GM18951 (cell line): ENCODE data around the gene SCIMP.

Source experiments
- POLR2A ChIP-seq: IDR thresholded peaks from 4 replicates; pipeline ENCODE4 v1.6.1; 2011; ENCODE audit warnings: mild to moderate bottlenecking; ENCODE audit not compliant: insufficient read length, insufficient read depth; ENCODE audit errors: extremely low read depth
- in situ Hi-C: fragments of 300-500 bp; cut with MboI; formaldehyde crosslinking; loops from one replicate; pipeline ENCODE4 v1.12.0; 2022; ENCODE audit warnings: low sequenced_read_pairs, mixed read lengths, inconsistent platforms; ENCODE audit not compliant: unreplicated experiment

The SCIMP gene

DNA sequence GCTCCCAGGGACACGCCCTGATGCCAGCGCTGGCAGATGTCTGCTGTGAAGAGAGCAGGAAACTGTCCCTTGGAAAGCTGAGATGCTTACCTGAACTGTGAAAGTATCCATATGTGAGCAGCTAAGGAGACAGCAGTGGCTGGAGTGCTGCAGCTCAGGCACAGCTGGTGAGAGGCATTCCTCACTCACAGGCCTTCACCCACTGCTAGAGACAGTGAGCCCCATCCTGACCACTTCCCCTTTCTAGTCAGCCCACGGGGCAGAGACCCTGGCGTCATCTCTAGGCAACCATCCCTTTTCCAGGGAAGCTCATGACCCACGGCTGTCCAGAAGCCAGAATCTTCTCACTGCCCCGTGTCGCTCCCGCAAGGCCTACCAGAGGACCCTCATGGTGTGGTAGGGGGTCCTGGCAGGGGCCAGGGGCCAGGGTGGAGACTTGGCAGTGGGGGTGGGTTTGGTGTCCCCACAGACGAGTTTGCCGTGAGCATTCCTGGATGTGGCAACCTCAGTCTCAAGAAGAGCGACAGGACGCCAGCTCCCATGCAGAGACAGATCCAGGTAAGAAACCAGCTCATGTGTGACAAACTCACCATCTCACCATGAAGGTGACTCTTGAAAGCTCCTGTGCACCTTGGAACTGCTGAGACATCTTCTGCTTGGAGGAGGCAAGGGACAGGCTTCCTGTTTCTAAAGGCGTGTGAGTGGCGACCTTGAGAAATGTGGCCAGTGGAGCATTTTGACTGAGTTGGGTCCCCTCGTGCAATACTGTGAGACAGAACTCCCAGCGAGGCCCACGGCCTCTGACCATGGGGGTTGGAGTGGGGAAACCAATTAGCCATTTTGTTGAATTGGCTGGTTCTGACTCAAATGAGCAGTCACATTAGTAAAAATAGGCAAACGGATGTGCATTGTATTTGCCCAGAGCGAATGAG, at the start of gene SCIMP:
SCIMP (minus strand) TSS at position 216 of the 932 bp plus-strand sequence; CDS start at position 111, 105 bp downstream.
- in situ Hi-C loops, result loop anchor here (5.0 to 10.0 kb wide), 2 partner anchors 33 to 50 kb away; no protein-coding TSS in a partner anchor
- TF ChIP-seq POLR2A, result peak; percentile 71

DNA sequence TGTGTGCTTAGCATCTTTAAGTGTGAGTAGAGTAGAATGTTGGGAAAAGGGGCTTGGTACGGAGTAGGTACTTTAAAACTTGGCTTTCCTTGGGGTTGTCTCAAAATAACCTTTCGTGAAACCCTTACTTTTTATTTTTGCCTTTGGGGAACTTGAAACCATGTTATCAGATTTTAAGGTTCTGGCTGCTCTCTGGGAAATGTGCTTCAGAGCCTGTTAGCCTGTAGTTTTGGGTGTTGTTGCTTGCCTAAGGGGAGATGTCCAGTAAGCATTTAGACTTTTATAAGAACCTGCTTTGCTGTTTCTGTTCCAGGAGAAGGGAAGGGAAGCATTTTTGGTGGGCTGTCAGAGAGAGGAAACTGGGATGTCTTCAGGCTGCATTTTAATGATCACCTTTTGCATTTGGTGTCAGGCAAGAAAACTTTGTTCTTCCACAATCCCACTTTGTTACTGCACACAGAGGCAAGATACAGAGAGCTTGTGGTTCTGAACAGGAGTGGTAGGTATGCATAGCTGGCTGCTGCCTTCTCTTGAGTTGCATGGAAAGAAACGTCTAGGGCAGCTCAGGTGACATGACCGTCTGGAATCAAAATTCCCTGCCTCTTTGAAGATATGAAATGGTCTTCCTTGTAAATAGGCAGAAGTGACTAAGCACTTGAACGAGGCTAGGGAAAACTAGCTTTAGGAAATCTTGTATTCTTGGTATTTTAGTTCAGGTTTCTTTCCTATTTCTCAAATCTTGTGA, 49.1 kb upstream of the SCIMP start:
- no peak for TF ChIP-seq POLR2A
- in situ Hi-C loops, result no loop called here

DNA sequence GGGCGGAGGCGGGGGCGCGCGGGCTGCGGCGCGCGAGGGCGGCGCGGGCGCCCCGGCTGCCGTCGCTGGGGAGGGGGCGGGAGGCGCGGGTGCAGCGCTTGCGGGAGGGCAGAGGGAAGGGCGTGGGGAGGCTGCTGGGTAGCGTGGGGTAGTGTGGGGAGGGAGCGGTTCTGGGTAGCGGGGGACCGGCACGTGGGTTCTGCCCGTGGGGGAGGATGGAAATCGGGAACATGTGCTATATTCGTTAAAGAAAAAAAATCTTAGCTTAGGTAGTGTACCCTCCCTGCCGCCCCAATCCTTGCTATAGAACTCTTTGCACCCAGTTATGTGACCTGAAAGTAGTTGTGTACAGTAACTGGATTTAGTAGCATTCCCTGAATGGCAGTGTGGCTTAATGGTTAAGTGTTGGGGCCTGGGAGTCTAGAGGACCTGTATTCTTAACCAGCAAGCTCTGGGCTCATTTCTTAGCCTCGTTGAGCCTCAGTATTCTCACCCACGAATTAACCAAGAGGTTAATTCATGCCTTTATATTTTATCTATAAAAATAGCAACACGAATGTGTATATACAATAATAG, 48.1 kb upstream of the SCIMP start:
- TF ChIP-seq POLR2A, result no peak

DNA sequence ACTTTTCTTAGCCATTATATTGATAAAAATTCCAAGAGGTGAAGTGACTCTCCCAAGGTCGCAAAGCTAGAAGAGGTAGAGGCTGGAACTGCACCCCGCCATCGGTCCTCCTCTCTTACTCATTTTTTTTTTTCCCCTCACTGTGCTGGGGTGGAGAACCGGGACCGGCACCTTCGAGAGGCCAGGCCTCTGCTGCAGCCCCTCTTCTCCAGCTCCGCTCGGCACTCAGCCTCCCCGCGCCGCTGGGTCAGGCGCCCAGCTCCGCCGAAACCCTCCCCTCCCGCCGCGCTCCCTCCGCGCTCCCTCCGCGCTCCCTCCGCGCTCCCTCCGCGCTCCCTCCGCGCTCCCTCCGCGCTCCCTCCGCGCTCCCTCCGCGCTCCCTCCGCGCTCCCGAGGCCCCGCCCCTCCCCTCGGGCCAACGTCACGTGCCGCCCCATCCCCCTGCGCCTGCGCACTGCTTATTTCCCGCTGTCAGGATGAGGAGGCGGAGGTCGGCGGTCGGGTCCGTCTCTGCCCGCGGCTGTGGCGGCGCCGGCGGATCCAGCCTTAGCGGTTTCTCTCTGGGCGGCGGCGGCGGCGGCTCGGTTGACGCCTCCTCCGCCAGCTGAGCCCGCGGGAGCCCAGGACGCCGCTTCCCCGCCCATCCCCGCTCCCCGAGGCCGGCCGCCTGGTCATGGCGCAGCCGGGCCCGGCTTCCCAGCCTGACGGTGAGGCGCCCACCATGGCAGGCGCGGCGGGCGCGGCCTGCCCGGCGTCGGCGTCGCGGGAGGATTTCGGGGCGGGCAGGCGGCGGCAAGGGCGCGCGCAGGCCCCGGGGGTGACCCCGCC, 47.4 kb upstream of the SCIMP start, which contains the start of gene RABEP1:
RABEP1 (plus strand) TSS at position 471 of the 828 bp plus-strand sequence; CDS start at position 674, 203 bp downstream.
- in situ Hi-C loops, result no loop called here
- peak; percentile 86 for TF ChIP-seq POLR2A

More for the DNA sequence above, 48.1 kb upstream of the SCIMP start:
- in situ Hi-C loops, result no loop called here

DNA sequence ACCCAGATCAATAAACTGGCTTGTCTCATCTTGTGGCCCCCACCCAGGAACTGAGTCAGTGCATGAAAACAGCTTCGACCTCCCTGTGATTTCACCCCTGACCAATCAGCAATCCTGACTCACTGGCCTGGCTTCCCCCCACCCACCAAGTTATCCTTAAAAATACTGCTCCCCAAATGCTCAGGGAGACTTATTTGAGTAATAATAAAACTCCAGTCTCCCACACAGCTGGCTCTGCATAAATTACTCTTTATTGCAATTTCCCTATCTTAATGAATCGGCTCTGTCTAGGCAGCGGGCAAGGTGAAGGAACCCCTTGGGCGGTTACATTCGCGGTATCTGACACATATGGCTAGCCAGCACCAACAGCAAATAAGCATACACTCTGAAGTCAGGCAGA, 37.7 kb upstream of the SCIMP start:
- no peak for TF ChIP-seq POLR2A
- in situ Hi-C loops, result no loop called here

DNA sequence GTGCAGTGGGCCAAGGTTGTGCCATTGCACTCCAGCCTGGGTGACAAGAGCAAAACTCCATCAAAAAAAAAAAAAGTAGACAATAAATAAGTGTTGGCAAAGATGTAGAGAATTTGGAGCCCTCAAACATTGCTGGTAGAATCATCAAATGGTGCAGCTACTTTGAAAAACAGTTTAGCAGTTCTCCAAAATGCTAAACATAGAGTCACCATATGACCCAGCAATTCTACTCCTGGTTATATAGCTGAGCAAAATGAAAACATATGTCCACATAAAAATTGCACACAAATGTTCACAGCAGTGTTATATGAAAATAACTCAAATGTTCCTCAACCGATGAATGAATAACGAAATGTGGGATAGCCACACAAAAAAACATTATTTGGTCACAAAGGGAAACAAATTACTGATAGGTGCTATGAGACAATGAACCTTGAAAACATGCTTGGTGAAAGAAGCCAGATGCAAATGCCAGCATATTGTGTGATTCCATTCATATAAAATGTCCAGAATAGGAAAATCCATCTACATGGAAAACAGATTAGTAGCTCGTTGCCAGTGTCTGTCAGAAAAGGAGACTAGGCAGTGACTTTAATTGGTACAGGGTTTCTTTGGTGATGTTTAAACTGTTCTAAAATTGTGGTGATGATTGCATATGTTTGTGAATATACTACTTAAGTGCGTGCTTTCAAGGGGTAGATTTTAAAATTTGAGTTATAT, 34.7 kb upstream of the SCIMP start:
- TF ChIP-seq POLR2A, result no peak
- in situ Hi-C loops, result no loop called here

DNA sequence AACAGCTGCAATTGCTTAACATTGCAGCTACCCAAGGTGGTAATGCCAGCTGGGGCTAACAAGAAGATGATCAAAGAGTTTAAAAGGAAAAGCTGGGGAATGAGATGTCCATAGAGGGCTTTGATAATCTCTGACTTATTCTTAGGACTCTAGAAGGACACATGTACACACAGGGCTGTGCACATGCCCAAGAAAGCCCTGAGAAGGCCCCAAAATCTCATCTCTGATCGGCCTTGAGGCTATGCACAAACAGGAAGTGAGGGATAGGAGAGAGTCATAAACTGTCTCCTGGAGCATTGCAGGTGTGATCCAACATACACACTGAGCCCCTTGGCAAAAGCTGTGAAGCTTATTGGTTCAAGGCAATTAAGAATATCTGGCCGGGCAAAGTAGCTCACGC, 30.2 kb upstream of the SCIMP start:
- in situ Hi-C loops, result no loop called here
- no peak for TF ChIP-seq POLR2A

DNA sequence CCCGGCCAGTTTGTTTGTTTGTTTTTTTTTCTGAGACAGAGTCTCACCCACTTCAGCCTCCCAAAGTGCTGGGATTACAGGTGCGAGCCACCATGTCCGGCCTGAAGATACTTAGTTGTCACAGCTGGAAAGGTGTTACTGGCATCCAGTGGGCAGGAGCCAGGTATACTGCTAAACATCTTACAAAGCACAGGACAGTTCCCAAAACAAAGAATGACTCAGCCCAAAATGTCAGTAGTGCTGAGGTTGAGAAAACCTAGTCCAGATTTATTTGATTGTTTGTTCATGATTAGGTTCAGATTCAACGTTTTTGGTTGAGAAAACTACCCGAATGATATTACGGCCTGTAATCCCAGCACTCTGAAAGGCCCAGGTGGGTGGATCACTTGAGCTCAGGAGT, 28.8 kb upstream of the SCIMP start:
- in situ Hi-C loops, result no loop called here
- no peak for TF ChIP-seq POLR2A

DNA sequence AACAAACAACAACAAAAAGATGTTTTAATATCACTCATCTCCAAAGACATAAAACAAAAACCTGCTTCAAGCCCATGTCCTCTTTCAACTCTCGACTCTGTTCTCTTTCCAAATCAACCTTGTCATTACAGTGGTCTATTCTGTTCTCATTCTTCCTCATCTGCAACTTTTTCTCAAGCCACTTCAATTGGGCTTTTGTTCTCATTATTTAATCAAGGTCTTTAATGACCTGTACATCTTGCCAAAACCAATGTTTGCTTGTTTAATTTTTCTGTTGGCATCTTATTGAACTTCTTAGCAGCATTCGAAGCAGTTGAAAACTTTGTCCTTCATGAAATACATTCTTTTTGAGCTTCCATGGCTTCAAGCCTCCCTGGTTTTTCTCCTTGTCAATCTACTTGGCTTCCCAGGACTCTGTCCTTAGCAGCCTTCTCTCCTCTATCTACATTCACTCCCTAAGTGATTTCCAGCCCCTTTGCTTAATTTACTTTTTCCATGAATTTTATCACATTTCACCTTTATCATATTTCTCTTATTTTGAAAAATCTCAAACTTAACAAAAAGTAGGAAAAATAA, 27.8 kb upstream of the SCIMP start:
- in situ Hi-C loops, result no loop called here
- TF ChIP-seq POLR2A, result no peak

DNA sequence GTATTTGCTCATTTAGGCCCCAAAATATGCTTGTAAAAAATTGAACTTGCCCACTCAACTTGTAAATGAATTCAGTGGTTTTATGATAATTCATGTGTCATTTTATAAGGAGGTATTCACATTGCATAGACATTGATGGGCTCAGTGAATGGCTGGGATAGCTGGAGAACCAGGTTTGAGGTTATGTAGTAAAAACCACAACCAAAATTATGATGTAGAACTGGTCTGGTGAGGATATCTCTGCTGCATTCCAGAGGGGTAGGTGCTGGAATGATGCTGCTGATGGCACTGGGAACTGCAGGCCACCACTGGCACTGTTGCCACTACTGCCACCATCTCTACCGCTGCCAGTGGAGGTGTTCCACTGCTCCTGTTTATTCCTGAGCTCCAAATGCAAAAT, 25.9 kb upstream of the SCIMP start:
- no peak for TF ChIP-seq POLR2A

DNA sequence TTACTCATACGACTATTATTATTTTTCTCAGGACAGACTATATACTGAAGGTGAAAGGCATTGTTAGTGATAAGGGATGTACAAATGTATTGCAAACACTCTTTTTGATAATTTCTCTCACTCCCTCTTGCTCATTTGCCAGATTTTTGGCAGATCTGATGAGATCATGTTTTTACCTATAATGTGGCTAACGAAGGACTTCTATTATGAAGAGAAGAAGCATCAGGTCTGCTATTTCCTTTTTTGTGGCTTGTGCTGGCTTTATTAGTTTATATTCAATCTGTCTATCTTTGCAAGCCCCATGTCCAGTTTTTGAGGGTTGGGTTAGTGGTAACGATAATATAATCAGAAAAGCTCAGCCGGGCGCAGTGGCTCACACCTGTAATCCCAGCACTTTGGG, 22.5 kb upstream of the SCIMP start:
- in situ Hi-C loops, result no loop called here
- no peak for TF ChIP-seq POLR2A

More for the DNA sequence above, 25.9 kb upstream of the SCIMP start:
- in situ Hi-C loops, result no loop called here

DNA sequence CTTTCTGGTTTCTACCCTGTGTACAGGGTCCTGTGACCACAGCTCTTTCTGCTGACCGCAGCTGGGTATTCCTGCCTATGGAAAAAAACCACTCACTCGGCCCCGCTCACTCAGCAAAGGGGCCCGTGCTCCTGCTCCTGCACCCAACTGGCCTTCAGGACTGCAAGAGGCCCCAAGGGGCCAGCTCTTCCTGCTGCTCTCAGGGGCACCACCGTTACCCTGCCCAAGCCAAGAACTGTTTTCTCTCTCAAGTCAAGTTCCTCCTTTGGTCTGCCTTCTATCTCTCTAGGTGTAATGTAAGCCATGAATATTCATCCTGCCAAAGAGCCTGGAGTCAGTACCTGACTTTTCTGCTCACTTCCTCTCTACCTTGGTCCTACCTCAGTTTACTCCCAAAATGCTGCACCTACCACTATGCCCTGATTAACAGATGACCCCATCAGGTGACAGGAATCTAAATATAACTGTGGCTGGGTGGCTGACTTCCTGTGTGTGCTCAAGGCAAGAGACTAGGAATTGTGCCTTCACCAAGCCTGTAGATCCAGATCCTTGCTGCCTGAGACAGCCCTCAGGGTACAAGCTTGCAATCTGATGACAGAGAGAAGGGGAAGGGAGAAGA, 20.4 kb upstream of the SCIMP start:
- no peak for TF ChIP-seq POLR2A
- in situ Hi-C loops, result no loop called here
